Transverse colon (tissue), 4 donors: ENCODE measurements around the gene SMG1. TPM values are rescaled to one million over a fixed set of nuclear protein-coding genes. Genes with fewer than 3 reads are reported as not detected.

Source experiments
- DNase-seq: peaks from one replicate; pipeline ENCODE4 v3.0.0-alpha.2; 2019
- H3K27ac ChIP-seq, 4 donors: fragments of 200-600 bp; sonication (generic); 2 replicates each; pipeline ENCODE4 v1.5.1; 2016 to 2018; ENCODE audit warnings: inconsistent platforms in 4 of 4
- H3K27me3 ChIP-seq: fragments of 200-600 bp; sonication (generic); 2 replicates; pipeline ENCODE4 v1.5.1; 2017; ENCODE audit warnings: inconsistent platforms
- H3K36me3 ChIP-seq, 4 donors: fragments of 200-600 bp; sonication (generic); 2 replicates each; pipeline ENCODE4 v1.5.1; 2017 to 2019; ENCODE audit warnings: inconsistent platforms in 4 of 4
- H3K4me1 ChIP-seq, 4 donors: fragments of 200-600 bp; sonication (generic); 2 replicates each; pipeline ENCODE4 v1.5.1; 2017 to 2020; ENCODE audit warnings: inconsistent platforms in 4 of 4
- H3K4me3 ChIP-seq, 4 donors: fragments of 200-600 bp; sonication (generic); 1 replicate in 1 of 4; 2 replicates in 3 of 4; pipeline versions ENCODE4 v1.5.1 to v1.6.1; 2017 to 2019; ENCODE audit warnings: inconsistent platforms in 4 of 4
- H3K9me3 ChIP-seq, 2 donors: fragments of 200-600 bp; sonication (generic); 2 replicates each; pipeline ENCODE4 v1.5.1; 2017 to 2019; ENCODE audit warnings: inconsistent platforms in 2 of 2
- CTCF ChIP-seq, 5 experiments: fragments of 200-600 bp in 3 of 5; fragments of 450-650 bp in 2 of 5; sonication (generic) in 3 of 5; IDR thresholded peaks; 1 replicate in 2 of 5; 2 replicates in 3 of 5; pipeline ENCODE4 v1.5.1; 2016 to 2017; ENCODE audit warnings: antibody characterized with exemption in 5 of 5, inconsistent platforms in 3 of 5, mild to moderate bottlenecking in 2 of 5, moderate library complexity in 1 of 5
- EP300 ChIP-seq: sonication (generic); formaldehyde crosslinking; IDR thresholded peaks from one replicate; pipeline ENCODE4 v1.6.1; 2017; ENCODE audit warnings: antibody characterized with exemption, low read depth
- POLR2A ChIP-seq: fragments of 450-650 bp; IDR thresholded peaks from one replicate; pipeline ENCODE4 v1.6.1; 2016; ENCODE audit warnings: antibody characterized with exemption, mild to moderate bottlenecking, moderate library complexity
- POLR2AphosphoS5 ChIP-seq, 3 donors: sonication (generic); formaldehyde crosslinking; IDR thresholded peaks; one replicate each; pipeline ENCODE4 v1.6.1; 2016; ENCODE audit warnings: antibody characterized with exemption in 3 of 3
- WGBS, 2 donors: methylation state at CpG; one replicate each; pipeline ENCODE4 v1.1.5; 2018; ENCODE audit warnings: low coverage in 1 of 2; 5-methylcytosine and 5-hydroxymethylcytosine counted together
- in situ Hi-C, 4 donors: fragments of 200-750 bp; cut with MboI; loops; one replicate each; pipeline versions ENCODE4 v1.15.0 to v1.15.1; 2017; ENCODE audit warnings: low sequenced_read_pairs in 3 of 4, low pct_ligation_motif_present in 1 of 4, low pct_unique_long_range_greater_than_20kb in 1 of 4
- intact Hi-C: fragments of 100-400 bp; cut with DNase I; formaldehyde crosslinking; loops from one replicate; pipeline ENCODE4 v1.15.1; 2023; ENCODE audit warnings: low total_unique reads
- total RNA-seq, 4 donors: library from RNA; depleted of rRNA; stranded (reverse); fragments of >200 nt; gene quantifications; one replicate each; pipeline ENCODE4 v1.1.0, GENCODE V29; 2016

Gene SMG1
- total RNA-seq, 4 donors from 2014 or later = 115 to 159 (median 127) TPM

GRCh38 chr16:18943414-18943813 is 17.2 kb upstream of the SMG1 start:
- H3K9me3 ChIP-seq = no peaks in the 10 kb centered on the region
- no peaks in the 10 kb centered on the region for H3K27me3 ChIP-seq
- peaks cover 0 to 23% (median 6%) of the 10 kb centered on the region in 4 donors for H3K4me1 ChIP-seq
- no peak overlapping the region for H3K4me3 ChIP-seq
- intact Hi-C loops = no loop called here
- in situ Hi-C loops = no loop called here
- no peaks in the 10 kb centered on the region for H3K36me3 ChIP-seq
- 89% methylated on average over 7 of the region's 7 CpGs for WGBS, 2 donors
- TF ChIP-seq EP300 = no peak
- no peak for TF ChIP-seq POLR2A
- no peak for TF ChIP-seq POLR2AphosphoS5 (IDR thresholded peaks at IDR 0.05)
- TF ChIP-seq CTCF (IDR thresholded peaks at IDR 0.05) = no peak
- H3K27ac ChIP-seq = no peak overlapping the region
- DNase-seq = no peak

- Histone ChIP-seq H3K4me3 (no peak overlapping the region), H3K36me3 (no peaks in the 10 kb centered on the region), H3K27me3 (no peaks in the 10 kb centered on the region), H3K9me3 (no peaks in the 10 kb centered on the region), H3K4me1 (peaks cover 0 to 32% (median 10%) of the 10 kb centered on the region in 4 donors), H3K27ac (peak overlapping the region in 1 of 4 donors; percentile 22)
- intact Hi-C loops (no loop called here), in situ Hi-C loops (no loop called here)
- 17 to 20% methylated on average over 1 of the region's 1 CpG for WGBS, 2 donors
- TF ChIP-seq POLR2A (no peak), CTCF (IDR thresholded peaks at IDR 0.05) (no peak), EP300 (no peak), POLR2AphosphoS5 (IDR thresholded peaks at IDR 0.05) (no peak)
- no peak for DNase-seq
Measured at GRCh38 chr16:18942061-18942460, 15.9 kb upstream of the SMG1 start.

GRCh38 chr16:18941471-18941870 is 15.3 kb upstream of the SMG1 start:
- no peak for DNase-seq
- TF ChIP-seq EP300 (no peak), POLR2AphosphoS5 (IDR thresholded peaks at IDR 0.05) (no peak), POLR2A (no peak), CTCF (IDR thresholded peaks at IDR 0.05) (no peak)
- Histone ChIP-seq H3K36me3 (no peaks in the 10 kb centered on the region), H3K9me3 (no peaks in the 10 kb centered on the region), H3K4me1 (peaks cover 0 to 37% (median 15%) of the 10 kb centered on the region in 4 donors), H3K27me3 (no peaks in the 10 kb centered on the region), H3K27ac (peak overlapping the region in 1 of 4 donors; percentile 22), H3K4me3 (no peak overlapping the region)
- in situ Hi-C loops = no loop called here
- intact Hi-C loops = no loop called here

GRCh38 chr16:18938986-18939385 is 12.8 kb upstream of the SMG1 start:
- H3K36me3 ChIP-seq = no peaks in the 10 kb centered on the region
- in situ Hi-C loops = no loop called here
- WGBS, 2 donors = 89 to 94% methylated on average over 4 to 9 of the region's 9 CpGs
- H3K9me3 ChIP-seq = no peaks in the 10 kb centered on the region
- H3K4me1 ChIP-seq = peaks cover 0 to 31% (median 15%) of the 10 kb centered on the region in 4 donors
- no peak overlapping the region for H3K4me3 ChIP-seq
- no peak overlapping the region for H3K27ac ChIP-seq
- intact Hi-C loops = loop anchor here (1.0 kb wide), 1 partner anchor 28 kb away; no protein-coding TSS in a partner anchor
- no peak for DNase-seq
- TF ChIP-seq EP300 = no peak
- TF ChIP-seq POLR2A = no peak
- TF ChIP-seq POLR2AphosphoS5 (IDR thresholded peaks at IDR 0.05) = no peak
- no peak for TF ChIP-seq CTCF (IDR thresholded peaks at IDR 0.05)
- H3K27me3 ChIP-seq = no peaks in the 10 kb centered on the region
